Upper lobe of right lung (tissue), 1 donor: Measurements from ENCODE around the gene TMEM119. TPM values are rescaled to one million over a fixed set of nuclear protein-coding genes. Genes with fewer than 3 reads are reported as not detected.

Source experiments
- ATAC-seq: fragments of 200-7000 bp; cut with Tn5 transposase; one replicate; pipeline ENCODE4 v1.9.1; 2020; ENCODE audit warnings: mild to moderate bottlenecking, moderate library complexity
- DNase-seq: peaks from one replicate; pipeline ENCODE4 v3.0.0-alpha.2; 2020
- H3K27ac ChIP-seq: fragments of 200-600 bp; one replicate; pipeline ENCODE4 v1.8.0; 2022
- H3K27me3 ChIP-seq: fragments of 200-600 bp; one replicate; pipeline ENCODE4 v1.8.0; 2022; ENCODE audit warnings: mild to moderate bottlenecking
- H3K36me3 ChIP-seq: fragments of 200-600 bp; one replicate; pipeline ENCODE4 v1.8.0; 2022
- H3K4me1 ChIP-seq: fragments of 200-600 bp; one replicate; pipeline ENCODE4 v1.8.0; 2022
- H3K4me3 ChIP-seq: fragments of 200-600 bp; one replicate; pipeline ENCODE4 v1.8.0; 2022; ENCODE audit warnings: mild to moderate bottlenecking
- H3K9me3 ChIP-seq: fragments of 200-600 bp; one replicate; pipeline ENCODE4 v1.8.0; 2022
- CTCF ChIP-seq: fragments of 200-600 bp; IDR thresholded peaks from one replicate; pipeline ENCODE4 v1.8.0; 2022; ENCODE audit warnings: antibody characterized with exemption
- intact Hi-C: fragments of 100-400 bp; cut with DNase I; formaldehyde crosslinking; loops from one replicate; pipeline ENCODE4 v1.11.0; 2022
- microRNA-seq: library from miRNA; unstranded; fragments of <30 nt; microRNA quantifications from one replicate; pipeline ENCODE4 v1.2.0, GENCODE V29; 2020; ENCODE audit warnings: borderline microRNAs expressed
- total RNA-seq: library from RNA; stranded (reverse); fragmentation: NEBNext Ultra II Directional; extraction: Animal tissue kit (Norgen Biotek cat#: 25700); gene quantifications from one replicate; pipeline ENCODE4 v1.2.1, GENCODE V29; 2021
- donor health status: DM: no; HTN: yes; CAD: no; lungs with severe emphysema.

Gene TMEM119
- total RNA-seq, 1 donor from 2014 or later: 43.8 TPM

GRCh38 chr12:108548954-108549521 lies 48.8 kb downstream of the TMEM119 start:
- no peak for TF ChIP-seq CTCF
- peaks cover 15% of the 10 kb centered on the region for H3K4me1 ChIP-seq
- H3K27me3 ChIP-seq: no peaks in the 10 kb centered on the region
- no peaks in the 10 kb centered on the region for H3K9me3 ChIP-seq
- no peak overlapping the region for H3K4me3 ChIP-seq
- H3K27ac ChIP-seq: no peak overlapping the region
- intact Hi-C loops: no loop called here
- ATAC-seq (no peak), DNase-seq (no peak)
- H3K36me3 ChIP-seq: peaks cover 53% of the 10 kb centered on the region

- peaks cover 15% of the 10 kb centered on the region for H3K4me1 ChIP-seq
- H3K4me3 ChIP-seq: no peak overlapping the region
- peaks cover 67% of the 10 kb centered on the region for H3K36me3 ChIP-seq
- peak; percentile 53 for ATAC-seq
- H3K27ac ChIP-seq: no peak overlapping the region
- no peak for TF ChIP-seq CTCF
- no peaks in the 10 kb centered on the region for H3K27me3 ChIP-seq
- no peak for DNase-seq
- intact Hi-C loops: no loop called here
- no peaks in the 10 kb centered on the region for H3K9me3 ChIP-seq
Measured at GRCh38 chr12:108547686-108548085, 50.2 kb downstream of the TMEM119 start.

- no peaks in the 10 kb centered on the region for H3K4me1 ChIP-seq
- H3K27ac ChIP-seq: no peak overlapping the region
- no peaks in the 10 kb centered on the region for H3K27me3 ChIP-seq
- no peak for TF ChIP-seq CTCF
- DNase-seq: no peak
- H3K9me3 ChIP-seq: no peaks in the 10 kb centered on the region
- no peak overlapping the region for H3K4me3 ChIP-seq
- peaks cover 80% of the 10 kb centered on the region for H3K36me3 ChIP-seq
- intact Hi-C loops: no loop called here
- ATAC-seq: no peak
Measured at GRCh38 chr12:108543652-108544051, 54.2 kb downstream of the TMEM119 start.

DNA sequence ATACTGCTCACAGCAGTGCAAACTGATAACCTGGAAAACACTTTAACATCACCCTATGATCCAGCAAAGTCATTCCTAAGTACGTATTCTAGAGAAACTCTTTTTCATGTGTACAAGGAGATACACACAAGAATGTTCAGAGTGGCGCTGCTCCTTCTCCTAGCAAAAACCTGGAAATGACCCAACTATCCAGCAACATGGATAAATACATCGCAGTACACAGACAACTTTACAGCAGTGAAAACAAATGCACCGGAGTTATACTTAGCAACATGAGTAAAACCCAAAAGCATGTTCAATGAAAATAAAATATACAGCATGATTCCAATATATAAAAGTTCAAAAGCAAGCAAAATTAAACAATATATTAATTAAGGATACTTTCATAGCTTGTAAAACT lies 55.6 kb downstream of the TMEM119 start:
- intact Hi-C loops: no loop called here
- DNase-seq (no peak), ATAC-seq (no peak)
- TF ChIP-seq CTCF: no peak
- Histone ChIP-seq H3K4me3 (no peak overlapping the region), H3K36me3 (peaks cover 80% of the 10 kb centered on the region), H3K27ac (no peak overlapping the region), H3K27me3 (no peaks in the 10 kb centered on the region), H3K9me3 (no peaks in the 10 kb centered on the region), H3K4me1 (no peaks in the 10 kb centered on the region)

Small RNA genes within 50 kb of the gene (microRNA-seq; reads per million reads assigned to microRNA genes)
- gene MIR4496: not detected

Other genes with a start within 250 kb of the TMEM119 start
- 10.3 TPM for gene FICD, start 82.8 kb downstream of the TMEM119 start, total RNA-seq
- gene SART3, start 36.9 kb downstream of the TMEM119 start, total RNA-seq: 44.8 TPM
- 138 TPM for gene ISCU, start 35.5 kb downstream of the TMEM119 start, total RNA-seq
- 31.9 TPM for gene SELPLG, start 35.8 kb upstream of the TMEM119 start, total RNA-seq
- gene CORO1C, start 133.4 kb upstream of the TMEM119 start, total RNA-seq: 257 TPM